CD4-positive, alpha-beta T cell treated with Interleukin-15 for 4 hours (primary cell): Measurements from ENCODE around the gene RAB3GAP1.
"Not testable (repeated sequence)": the region's sequence is repeated elsewhere in the genome, so short reads cannot be mapped to it uniquely, and the experiment has no call there.

Experiments
- DNase-seq: peaks from one replicate; pipeline ENCODE4 v3.0.0-alpha.2; 2020; ENCODE audit warnings: low spot score

Gene RAB3GAP1

GRCh38 chr2:135105513-135106316, 53.6 kb downstream of the RAB3GAP1 start:
- DNase-seq = not testable (repeated sequence)

DNA sequence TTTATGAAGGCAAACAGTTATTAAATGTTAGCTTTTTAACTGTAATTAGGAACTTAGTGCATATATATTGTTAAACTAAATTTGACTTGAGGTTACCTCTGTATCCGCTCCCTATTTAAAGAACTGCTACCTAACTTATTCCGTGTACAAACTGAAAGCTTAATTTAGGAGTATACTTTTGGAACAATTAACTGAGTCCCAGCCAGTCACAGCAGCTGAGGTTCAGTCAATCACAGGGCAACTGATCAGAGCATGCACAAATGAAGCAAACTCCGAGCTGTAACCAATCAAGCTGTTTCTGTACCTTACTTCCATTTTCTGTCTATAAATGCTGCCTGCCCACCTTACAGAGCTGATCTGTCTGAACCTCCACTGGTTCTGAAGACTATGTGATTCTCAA, 61.2 kb downstream of the RAB3GAP1 start:
- no peak for DNase-seq

GRCh38 chr2:135119582-135119981, 67.5 kb downstream of the RAB3GAP1 start:
- no peak for DNase-seq

DNA sequence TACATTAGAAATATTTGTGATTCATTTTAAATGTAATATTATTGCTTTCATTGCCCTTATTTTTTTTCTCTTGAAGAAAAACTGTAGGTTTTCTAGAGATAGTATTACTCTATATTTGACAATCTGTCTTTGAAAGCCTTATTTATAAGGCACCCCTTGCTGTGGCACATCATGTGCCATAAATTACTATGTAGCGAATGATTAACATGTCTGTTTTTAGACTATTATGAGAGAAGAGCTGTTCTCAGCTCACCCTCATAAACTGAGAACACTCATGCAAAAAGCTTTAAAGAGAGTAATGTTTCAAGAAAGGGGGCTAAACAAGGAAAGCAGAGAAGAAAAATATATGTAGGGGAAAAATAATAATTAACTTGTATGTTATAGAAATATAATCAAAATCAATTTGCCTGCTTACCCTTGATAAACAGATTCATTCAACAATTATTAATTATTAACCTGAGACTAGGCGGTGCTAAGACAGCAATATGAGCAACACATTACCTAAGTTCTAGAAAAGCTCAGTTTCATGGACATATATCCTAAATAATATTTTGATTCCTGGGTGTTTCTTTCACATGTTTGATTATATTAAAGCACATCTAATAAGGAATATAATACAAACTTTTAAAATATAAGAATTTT, 69.0 kb downstream of the RAB3GAP1 start:
- DNase-seq = no peak

GRCh38 chr2:135121658-135122039, 69.6 kb downstream of the RAB3GAP1 start:
- DNase-seq = not testable (repeated sequence)

- no peak for DNase-seq
Observed at GRCh38 chr2:135124924-135125886, 73.1 kb downstream of the RAB3GAP1 start.

GRCh38 chr2:135125940-135126339, 73.8 kb downstream of the RAB3GAP1 start:
- no peak for DNase-seq

GRCh38 chr2:135130751-135131150, 78.7 kb downstream of the RAB3GAP1 start:
- no peak for DNase-seq

DNA sequence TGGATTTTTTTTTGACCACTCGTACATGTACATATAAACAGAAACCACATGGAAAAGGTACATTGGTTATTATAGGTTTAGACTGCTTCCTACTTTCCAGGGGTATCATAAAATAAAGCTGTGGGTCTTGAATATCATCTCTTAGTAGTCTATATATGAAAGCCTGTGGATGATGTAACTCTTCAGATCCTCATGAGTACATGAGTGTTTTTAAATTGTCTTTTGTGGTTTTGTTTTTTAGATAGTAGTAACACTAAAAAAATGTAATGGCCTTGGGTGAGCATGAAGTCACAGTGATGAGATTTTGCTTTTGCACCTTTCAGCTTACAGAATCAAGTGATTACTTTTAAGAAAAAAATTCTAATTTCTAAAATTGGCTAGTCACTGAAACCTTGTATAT, 80.2 kb downstream of the RAB3GAP1 start:
- no peak for DNase-seq

DNA sequence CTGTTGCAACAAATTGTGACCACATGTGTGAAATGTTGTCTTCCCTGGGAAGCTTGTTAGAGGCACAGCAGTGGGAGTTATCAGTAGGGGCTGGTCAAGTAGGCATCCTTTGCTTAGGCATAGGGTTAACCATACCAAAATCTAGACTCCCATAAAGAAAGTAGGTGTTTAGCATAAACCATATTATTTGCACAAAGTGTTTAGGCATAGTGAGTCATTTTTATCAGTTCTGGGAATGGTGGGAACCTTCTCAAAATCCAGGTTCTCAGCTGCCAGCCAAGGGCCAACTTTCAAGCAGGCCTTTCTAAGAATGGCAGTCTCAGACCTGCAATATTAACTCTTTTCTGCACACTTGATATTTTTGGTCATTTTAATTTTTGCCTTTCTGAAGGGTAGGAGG, 88.5 kb downstream of the RAB3GAP1 start:
- DNase-seq = no peak

DNA sequence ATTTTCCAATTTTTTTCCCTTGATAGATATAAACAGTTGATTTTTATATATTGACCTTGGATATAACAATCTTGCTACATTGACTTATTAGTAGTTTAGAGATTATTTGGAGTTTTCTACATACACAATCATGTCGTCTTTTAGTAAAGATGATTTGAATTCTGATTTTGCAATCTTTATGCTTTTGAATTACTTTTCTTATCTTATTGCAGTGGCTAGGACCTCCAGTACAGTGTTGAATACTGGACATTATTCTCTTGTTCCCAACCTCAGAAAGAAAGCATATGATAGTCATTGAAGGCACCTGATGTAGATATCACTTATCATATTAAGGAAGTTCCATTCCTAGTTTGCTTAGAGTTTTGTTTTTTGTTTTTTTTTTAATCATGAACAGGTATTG, 90.2 kb downstream of the RAB3GAP1 start:
- DNase-seq = no peak

GRCh38 chr2:135144343-135144742, 92.3 kb downstream of the RAB3GAP1 start:
- DNase-seq = no peak

DNA sequence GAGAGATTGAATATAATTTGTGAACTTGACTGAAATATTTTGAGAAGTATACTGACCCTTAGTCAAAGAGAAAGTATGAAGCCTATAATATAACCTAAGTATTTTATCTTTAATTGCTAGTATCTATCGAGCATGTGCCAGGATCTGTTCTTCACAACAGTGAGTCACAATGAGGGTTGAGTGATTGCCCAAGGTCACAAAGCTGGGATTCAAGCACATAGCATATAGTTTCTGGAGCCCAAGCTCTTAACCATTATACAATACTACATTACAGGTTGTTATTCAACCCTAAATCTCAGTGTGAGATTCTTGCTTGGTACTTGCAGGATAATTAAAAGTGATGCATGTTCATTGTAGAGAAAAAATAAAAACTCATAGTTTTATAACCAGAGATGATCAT, 97.2 kb downstream of the RAB3GAP1 start:
- DNase-seq = no peak

GRCh38 chr2:135150725-135151124, 98.6 kb downstream of the RAB3GAP1 start:
- no peak for DNase-seq

DNA sequence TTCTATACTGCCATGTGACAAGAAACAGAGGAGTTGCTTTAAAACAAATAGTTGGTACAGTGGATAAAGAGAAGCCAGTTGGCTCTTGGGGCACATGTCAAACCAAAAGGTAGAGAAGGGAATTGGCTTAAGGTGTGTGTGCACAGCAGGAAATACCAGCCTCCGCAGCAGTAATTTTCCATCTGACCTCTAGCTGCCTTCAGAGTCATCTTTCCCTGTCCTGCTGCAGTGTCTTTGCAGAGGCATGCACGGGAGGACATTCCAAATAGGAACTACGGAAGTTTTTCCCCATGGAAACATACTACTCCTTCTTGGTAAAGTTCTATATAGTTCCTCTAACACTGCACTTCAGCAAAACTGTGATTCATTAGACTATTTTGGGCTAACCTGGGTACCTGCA, 99.5 kb downstream of the RAB3GAP1 start:
- no peak for DNase-seq

DNA sequence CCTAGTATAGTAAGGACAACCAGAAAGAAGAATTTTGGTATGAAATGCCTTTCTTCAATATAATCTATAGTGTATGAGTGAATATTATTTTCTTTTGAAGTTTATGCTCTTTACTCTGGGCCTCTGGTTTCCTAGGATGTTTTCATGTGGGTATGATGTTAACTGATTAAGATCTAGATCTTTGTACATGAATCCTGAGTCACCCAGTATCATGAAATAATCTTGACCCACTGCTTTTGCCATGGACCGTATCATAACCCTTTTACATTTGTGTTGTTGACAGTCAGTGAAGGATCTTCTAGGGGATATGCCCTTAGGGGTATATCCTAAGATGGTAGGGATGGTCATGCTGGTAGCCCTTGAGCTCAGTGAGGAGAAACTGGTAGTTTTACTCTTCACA, 100.3 kb downstream of the RAB3GAP1 start:
- DNase-seq = no peak

DNA sequence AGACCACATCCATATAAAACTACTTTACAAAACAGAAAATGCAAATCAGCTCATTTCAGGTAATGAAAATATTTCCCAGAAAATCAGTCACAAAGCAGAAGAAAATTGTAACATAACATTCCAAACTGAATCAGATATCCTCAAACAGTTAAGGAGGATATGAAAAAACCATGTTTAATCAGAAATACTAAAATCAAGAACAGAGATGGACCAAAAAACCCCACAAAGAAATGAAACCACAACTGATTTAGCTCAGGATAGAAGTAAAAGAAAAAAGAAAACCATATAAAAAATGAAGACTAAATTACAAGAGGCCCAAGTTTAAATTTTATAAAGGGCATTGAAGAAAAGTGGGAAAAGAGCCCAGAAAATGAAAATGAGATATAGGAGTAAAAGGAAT, 102.9 kb downstream of the RAB3GAP1 start:
- DNase-seq = no peak

DNA sequence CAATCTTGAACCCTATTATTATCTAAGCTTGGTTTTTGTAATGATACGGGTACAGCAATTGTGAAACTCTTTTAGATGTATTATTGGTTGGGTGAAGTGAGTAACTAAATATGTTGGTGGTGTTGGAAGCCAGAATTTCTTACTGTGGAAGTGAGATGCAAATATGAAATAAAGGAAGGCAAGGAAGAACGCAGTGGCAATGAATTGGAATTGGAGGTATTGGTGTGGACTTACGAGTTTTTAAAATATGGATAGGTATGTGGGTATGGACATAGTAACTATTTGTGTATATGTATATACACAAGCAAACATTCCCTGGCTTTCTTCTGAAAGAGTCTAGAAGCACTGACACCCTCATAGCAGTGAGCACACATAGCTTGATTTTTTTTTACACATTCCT, 105.8 kb downstream of the RAB3GAP1 start:
- no peak for DNase-seq

GRCh38 chr2:135159191-135159590, 107.1 kb downstream of the RAB3GAP1 start:
- DNase-seq = no peak

- DNase-seq = no peak
Observed at GRCh38 chr2:135162377-135162776, 110.3 kb downstream of the RAB3GAP1 start.

DNA sequence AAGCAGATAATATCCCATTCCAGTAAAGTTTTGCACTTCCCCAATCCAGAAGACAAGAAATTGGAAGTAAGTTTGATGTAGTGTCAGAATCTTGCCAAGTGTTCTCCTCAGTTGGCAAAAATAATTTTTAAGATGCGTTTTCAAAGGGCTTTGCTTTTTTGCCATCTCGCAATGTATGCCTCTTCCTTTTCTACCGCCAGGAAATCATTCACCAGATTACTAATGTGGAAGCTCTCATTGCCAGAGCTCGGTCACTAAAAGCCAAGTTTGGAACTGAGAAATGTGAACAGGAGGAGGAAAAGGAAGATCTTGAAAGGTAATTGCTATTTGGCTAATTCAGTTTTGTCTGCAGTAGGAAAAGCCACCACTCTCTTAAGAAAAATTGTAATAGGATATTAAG, 110.7 kb downstream of the RAB3GAP1 start:
- DNase-seq = no peak

DNA sequence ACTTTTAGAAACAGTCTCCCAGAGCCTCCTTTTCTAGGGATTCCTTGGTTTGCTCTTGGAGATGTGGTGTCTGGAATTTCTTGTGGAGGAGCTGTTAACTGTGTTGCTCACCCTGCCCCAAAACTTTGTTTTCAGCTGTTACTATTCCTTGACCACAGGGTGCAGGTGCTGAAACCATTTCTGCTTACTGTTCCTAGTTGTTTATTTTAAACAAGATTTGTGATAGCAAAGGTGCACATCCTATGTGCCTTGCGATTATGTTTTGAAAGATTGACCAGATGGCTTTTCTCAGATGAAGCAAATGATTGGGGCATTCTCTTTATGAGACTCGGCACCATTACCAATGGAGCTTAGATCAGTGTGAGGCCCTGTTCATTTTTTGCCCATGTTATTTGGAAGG, 111.2 kb downstream of the RAB3GAP1 start:
- DNase-seq = no peak

GRCh38 chr2:135163901-135164300, 111.8 kb downstream of the RAB3GAP1 start:
- no peak for DNase-seq
